Liver (tissue), 9 donors: ENCODE data around the gene GK. TPM values are rescaled to one million over a fixed set of nuclear protein-coding genes. Genes with fewer than 3 reads are reported as not detected.

Source experiments
- DNase-seq: peaks from one replicate; pipeline ENCODE4 v3.0.0-alpha.2; 2017; ENCODE audit warnings: low spot score
- H3K27ac ChIP-seq, 2 donors: one replicate each; pipeline ENCODE4 v1.7.0; 2013; ENCODE audit warnings: inconsistent platforms in 2 of 2, low read length in 2 of 2, control low read depth in 1 of 2, low read depth in 1 of 2, mild to moderate bottlenecking in 1 of 2
- H3K27me3 ChIP-seq, 4 donors: one replicate each; pipeline versions ENCODE4 v1.6.1 to v1.7.0; 2013; ENCODE audit warnings: low read length in 3 of 4, inconsistent platforms in 1 of 4, mild to moderate bottlenecking in 1 of 4, moderate library complexity in 1 of 4; ENCODE audit not compliant: control insufficient read depth in 4 of 4, insufficient read depth in 4 of 4
- H3K36me3 ChIP-seq, 4 donors: one replicate each; pipeline versions ENCODE4 v1.6.1 to v1.7.0; 2013; ENCODE audit warnings: low read length in 3 of 4, mild to moderate bottlenecking in 3 of 4, low read depth in 1 of 4, moderate library complexity in 1 of 4; ENCODE audit not compliant: control insufficient read depth in 4 of 4, insufficient read depth in 3 of 4
- H3K4me1 ChIP-seq, 4 donors: one replicate each; pipeline versions ENCODE4 v1.6.1 to v1.7.0; 2013; ENCODE audit warnings: low read length in 3 of 4, mild to moderate bottlenecking in 3 of 4, moderate library complexity in 1 of 4; ENCODE audit not compliant: control insufficient read depth in 4 of 4, insufficient read depth in 4 of 4
- H3K4me3 ChIP-seq, 3 donors: one replicate each; pipeline versions ENCODE4 v1.6.1 to v1.7.0; 2013; ENCODE audit warnings: low read length in 3 of 3, control low read depth in 1 of 3, low read depth in 1 of 3, mild to moderate bottlenecking in 1 of 3
- H3K9ac ChIP-seq, 2 donors: one replicate each; pipeline ENCODE4 v1.7.0; 2013; ENCODE audit warnings: low read length in 2 of 2, mild to moderate bottlenecking in 2 of 2, moderate library complexity in 2 of 2, control low read depth in 1 of 2, low read depth in 1 of 2
- H3K9me3 ChIP-seq, 4 donors: one replicate each; pipeline versions ENCODE4 v1.6.1 to v1.7.0; 2013; ENCODE audit warnings: low read length in 3 of 4; ENCODE audit not compliant: control insufficient read depth in 4 of 4
- ATF3 ChIP-seq: IDR thresholded peaks from 2 replicates; pipeline ENCODE4 v1.6.1; 2016; ENCODE audit warnings: antibody characterized with exemption
- EGR1 ChIP-seq, 2 donors: IDR thresholded peaks; 2 replicates each; pipeline ENCODE4 v1.6.1; 2016 to 2018; ENCODE audit warnings: antibody characterized with exemption in 2 of 2, low read depth in 2 of 2
- FOXA1 ChIP-seq: IDR thresholded peaks from 2 replicates; pipeline ENCODE4 v1.6.1; 2016; ENCODE audit warnings: antibody characterized with exemption
- GABPA ChIP-seq, 2 donors: IDR thresholded peaks in 1 of 2; conservative IDR thresholded peaks in 1 of 2; 2 replicates each; pipeline ENCODE4 v1.6.1; 2016; ENCODE audit warnings: antibody characterized with exemption in 2 of 2, mild to moderate bottlenecking in 1 of 2, moderate library complexity in 1 of 2
- HNF4G ChIP-seq: IDR thresholded peaks from 2 replicates; pipeline ENCODE4 v1.6.1; 2016; ENCODE audit warnings: antibody characterized with exemption
- JUND ChIP-seq, 2 donors: IDR thresholded peaks; 2 replicates each; pipeline ENCODE4 v1.6.1; 2016; ENCODE audit warnings: antibody characterized with exemption in 2 of 2
- NR2F2 ChIP-seq: IDR thresholded peaks from 2 replicates; pipeline ENCODE4 v1.6.1; 2016; ENCODE audit warnings: antibody characterized with exemption
- RAD21 ChIP-seq, 2 donors: IDR thresholded peaks; 2 replicates each; pipeline ENCODE4 v1.6.1; 2016; ENCODE audit warnings: antibody characterized with exemption in 2 of 2, mild to moderate bottlenecking in 2 of 2
- REST ChIP-seq: IDR thresholded peaks from 2 replicates; pipeline ENCODE4 v1.6.1; 2016; ENCODE audit warnings: antibody characterized with exemption, mild to moderate bottlenecking
- RXRA ChIP-seq, 2 donors: IDR thresholded peaks; 2 replicates each; pipeline ENCODE4 v1.6.1; 2017 to 2018; ENCODE audit warnings: antibody characterized with exemption in 2 of 2, mild to moderate bottlenecking in 1 of 2
- SP1 ChIP-seq: IDR thresholded peaks from 2 replicates; pipeline ENCODE4 v1.6.1; 2018; ENCODE audit warnings: antibody characterized with exemption, mild to moderate bottlenecking
- TAF1 ChIP-seq: conservative IDR thresholded peaks from 2 replicates; pipeline ENCODE4 v1.6.1; 2016; ENCODE audit warnings: antibody characterized with exemption, mild to moderate bottlenecking
- YY1 ChIP-seq: IDR thresholded peaks from 2 replicates; pipeline ENCODE4 v1.6.1; 2016; ENCODE audit warnings: antibody characterized with exemption, mild to moderate bottlenecking
- ZBTB33 ChIP-seq: IDR thresholded peaks from 2 replicates; pipeline ENCODE4 v1.6.1; 2016; ENCODE audit warnings: antibody characterized with exemption
- WGBS: extraction: QIAGEN DNeasy Blood & Tissue Kit; methylation state at CpG from one replicate; pipeline ENCODE4 v1.1.7; 2013; 5-methylcytosine and 5-hydroxymethylcytosine counted together
- polyA plus RNA-seq, 2 donors: library from polyadenylated mRNA; stranded (reverse) in 1 of 2; unstranded in 1 of 2; fragments of 200-250 nt in 1 of 2; fragments of >200 nt in 1 of 2; fragmentation: Nextera tagmentation in 1 of 2; extraction: Ambion mirVana in 1 of 2; gene quantifications; one replicate each; pipeline versions ENCODE4 v1.2.1 to v1.2.3, GENCODE V29; 2013 to 2015
- total RNA-seq, 2 donors: library from RNA; depleted of rRNA; stranded (reverse); fragments of >200 nt; gene quantifications; one replicate each; pipeline ENCODE4 v1.2.3, GENCODE V29; 2014
- TF ChIP-seq, protein P1 (sequence below): fragments of 150-350 bp; IDR thresholded peaks from 2 replicates; pipeline ENCODE4 v1.5.1; 2017; ENCODE audit warnings: improper control_type of control experiment, low read depth, low read length; ENCODE audit not compliant: missing input control
- donor health status: healthy.
- donor health status: healthy.
- donor health status: healthy.
- donor health status: healthy.
- donor health status: healthy.

GK gene
- total and polyA plus RNA-seq, 4 donors: 27.9 to 145 (median 44.0) TPM

GRCh38 chrX:30713061-30713525 is 59.9 kb downstream of the GK start:
- no peaks in the 10 kb centered on the region for H3K9me3 ChIP-seq
- H3K27ac ChIP-seq: no peak overlapping the region
- H3K27me3 ChIP-seq: no peaks in the 10 kb centered on the region
- DNase-seq: peak; percentile 35
- H3K4me1 ChIP-seq: no peaks in the 10 kb centered on the region
- peaks cover 3 to 19% (median 5%) of the 10 kb centered on the region in 4 donors for H3K36me3 ChIP-seq
- no peak overlapping the region for H3K4me3 ChIP-seq
- TF ChIP-seq GABPA (IDR thresholded peaks at IDR 0.05 in 1 of 2, conservative IDR thresholded peaks at IDR 0.05 in 1 of 2) (no peak), REST (no peak), FOXA1 (no peak), YY1 (no peak), RAD21 (IDR thresholded peaks at IDR 0.05) (peak; percentile 78 to 86), HNF4G (no peak), SP1 (no peak)
- TF ChIP-seq, protein P1, sequence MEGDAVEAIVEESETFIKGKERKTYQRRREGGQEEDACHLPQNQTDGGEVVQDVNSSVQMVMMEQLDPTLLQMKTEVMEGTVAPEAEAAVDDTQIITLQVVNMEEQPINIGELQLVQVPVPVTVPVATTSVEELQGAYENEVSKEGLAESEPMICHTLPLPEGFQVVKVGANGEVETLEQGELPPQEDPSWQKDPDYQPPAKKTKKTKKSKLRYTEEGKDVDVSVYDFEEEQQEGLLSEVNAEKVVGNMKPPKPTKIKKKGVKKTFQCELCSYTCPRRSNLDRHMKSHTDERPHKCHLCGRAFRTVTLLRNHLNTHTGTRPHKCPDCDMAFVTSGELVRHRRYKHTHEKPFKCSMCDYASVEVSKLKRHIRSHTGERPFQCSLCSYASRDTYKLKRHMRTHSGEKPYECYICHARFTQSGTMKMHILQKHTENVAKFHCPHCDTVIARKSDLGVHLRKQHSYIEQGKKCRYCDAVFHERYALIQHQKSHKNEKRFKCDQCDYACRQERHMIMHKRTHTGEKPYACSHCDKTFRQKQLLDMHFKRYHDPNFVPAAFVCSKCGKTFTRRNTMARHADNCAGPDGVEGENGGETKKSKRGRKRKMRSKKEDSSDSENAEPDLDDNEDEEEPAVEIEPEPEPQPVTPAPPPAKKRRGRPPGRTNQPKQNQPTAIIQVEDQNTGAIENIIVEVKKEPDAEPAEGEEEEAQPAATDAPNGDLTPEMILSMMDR: peak; percentile 50
- H3K9ac ChIP-seq: no peak overlapping the region
- 56% methylated on average over 5 of the region's 5 CpGs for WGBS

- Histone ChIP-seq H3K27ac (no peak overlapping the region), H3K36me3 (peaks cover 2 to 16% (median 4%) of the 10 kb centered on the region in 4 donors), H3K27me3 (no peaks in the 10 kb centered on the region), H3K4me3 (no peak overlapping the region), H3K9me3 (no peaks in the 10 kb centered on the region), H3K4me1 (no peaks in the 10 kb centered on the region), H3K9ac (no peak overlapping the region)
- TF ChIP-seq ZBTB33 (no peak), JUND (IDR thresholded peaks at IDR 0.05) (no peak), RAD21 (IDR thresholded peaks at IDR 0.05) (no peak), YY1 (no peak), NR2F2 (no peak), SP1 (no peak), ATF3 (no peak), EGR1 (IDR thresholded peaks at IDR 0.05; ENCODE audit: low read depth in 2 of 2) (no peak), TAF1 (no peak), GABPA (IDR thresholded peaks at IDR 0.05 in 1 of 2, conservative IDR thresholded peaks at IDR 0.05 in 1 of 2) (no peak), RXRA (IDR thresholded peaks at IDR 0.05) (no peak)
- TF ChIP-seq, protein P1: no peak
- no peak for DNase-seq
- WGBS: 94% methylated on average over 1 of the region's 1 CpG
Observed at GRCh38 chrX:30714138-30714537, 60.9 kb downstream of the GK start.
